H9 (cell line): ENCODE data around the gene SLC24A1. TPM values are rescaled to one million over a fixed set of nuclear protein-coding genes. Genes with fewer than 3 reads are reported as not detected.

Source experiments
- DNase-seq: peaks from one replicate; pipeline ENCODE4 v3.0.0-alpha.2; 2017
- H2AFZ ChIP-seq: one replicate; pipeline ENCODE4 v1.6.1; 2013; ENCODE audit warnings: mild to moderate bottlenecking, low read length, control low read depth, moderate library complexity
- H2AK5ac ChIP-seq: 2 replicates; pipeline ENCODE4 v1.6.1; 2013; ENCODE audit warnings: low read length, control low read depth, mixed read lengths; ENCODE audit not compliant: insufficient read length
- H2BK120ac ChIP-seq: one replicate; pipeline ENCODE4 v1.6.1; 2013; ENCODE audit warnings: low read depth, mild to moderate bottlenecking, low read length, control low read depth, inconsistent platforms; ENCODE audit not compliant: poor library complexity, severe bottlenecking
- H2BK12ac ChIP-seq: 2 replicates; pipeline ENCODE4 v1.6.1; 2013; ENCODE audit warnings: low read length, control low read depth, mixed read lengths, low read depth; ENCODE audit not compliant: insufficient read length
- H2BK15ac ChIP-seq: 2 replicates; pipeline ENCODE4 v1.6.1; 2013; ENCODE audit warnings: low read depth, low read length, control low read depth
- H2BK20ac ChIP-seq: one replicate; pipeline ENCODE4 v1.6.1; 2013; ENCODE audit warnings: low read depth, mild to moderate bottlenecking, low read length, control low read depth, inconsistent platforms; ENCODE audit not compliant: poor library complexity, severe bottlenecking
- H2BK5ac ChIP-seq: 2 replicates; pipeline ENCODE4 v1.6.1; 2013; ENCODE audit warnings: low read length, control low read depth, mixed read lengths; ENCODE audit not compliant: insufficient read length
- H3K14ac ChIP-seq: 2 replicates; pipeline ENCODE4 v1.6.1; 2013; ENCODE audit warnings: low read length, control low read depth; ENCODE audit not compliant: insufficient read depth
- H3K18ac ChIP-seq: 2 replicates; pipeline ENCODE4 v1.6.1; 2013; ENCODE audit warnings: low read depth, mild to moderate bottlenecking, mixed read lengths, low read length, control low read depth; ENCODE audit not compliant: insufficient read length
- H3K23ac ChIP-seq: 2 replicates; pipeline ENCODE4 v1.6.1; 2013; ENCODE audit warnings: low read length, control low read depth, mixed read lengths, low read depth; ENCODE audit not compliant: insufficient read length
- H3K23me2 ChIP-seq: 2 replicates; pipeline ENCODE4 v1.6.1; 2013; ENCODE audit warnings: low read depth, mild to moderate bottlenecking, mixed read lengths, low read length, control low read depth; ENCODE audit not compliant: insufficient read length, poor library complexity, severe bottlenecking
- H3K27ac ChIP-seq: 2 replicates; pipeline ENCODE4 v1.5.1; 2013; ENCODE audit warnings: low read length, control low read depth, mixed read lengths, low read depth; ENCODE audit not compliant: insufficient read length
- H3K27me3 ChIP-seq: 2 replicates; pipeline ENCODE4 v1.6.1; 2013; ENCODE audit warnings: low read length, control low read depth, inconsistent platforms; ENCODE audit not compliant: insufficient read depth
- H3K4ac ChIP-seq: 2 replicates; pipeline ENCODE4 v1.6.1; 2013; ENCODE audit warnings: low read depth, mild to moderate bottlenecking, control low read depth, inconsistent platforms, low read length, moderate library complexity
- H3K4me1 ChIP-seq: 2 replicates; pipeline ENCODE4 v1.6.1; 2013; ENCODE audit warnings: low read length, control low read depth, inconsistent platforms; ENCODE audit not compliant: insufficient read depth
- H3K4me2 ChIP-seq: 2 replicates; pipeline ENCODE4 v1.6.1; 2013; ENCODE audit warnings: low read length, control low read depth, mixed read lengths; ENCODE audit not compliant: insufficient read length, insufficient read depth
- H3K56ac ChIP-seq: 2 replicates; pipeline ENCODE4 v1.6.1; 2013; ENCODE audit warnings: low read depth, mild to moderate bottlenecking, mixed read lengths, low read length, control low read depth; ENCODE audit not compliant: insufficient read length
- H3K79me1 ChIP-seq: 2 replicates; pipeline ENCODE4 v1.6.1; 2013; ENCODE audit warnings: low read depth, mild to moderate bottlenecking, moderate library complexity, low read length, control low read depth, inconsistent platforms; ENCODE audit not compliant: insufficient read depth, poor library complexity, severe bottlenecking
- H3K79me2 ChIP-seq: 2 replicates; pipeline ENCODE4 v1.6.1; 2013; ENCODE audit warnings: low read length, control low read depth, inconsistent platforms; ENCODE audit not compliant: insufficient read depth
- H3K9ac ChIP-seq: 2 replicates; pipeline ENCODE4 v1.6.1; 2013; ENCODE audit warnings: low read length, control low read depth, mixed read lengths; ENCODE audit not compliant: insufficient read length; ENCODE audit errors: extremely low read depth
- H3K9me3 ChIP-seq: one replicate; pipeline ENCODE4 v1.6.1; 2013; ENCODE audit warnings: low read depth, low read length, inconsistent platforms; ENCODE audit not compliant: control insufficient read depth
- H3T11ph ChIP-seq: one replicate; pipeline ENCODE4 v1.6.1; 2013; ENCODE audit warnings: mild to moderate bottlenecking, low read length, control low read depth, inconsistent platforms
- H4K20me1 ChIP-seq: one replicate; pipeline ENCODE4 v1.6.1; 2013; ENCODE audit not compliant: control insufficient read depth, insufficient read length, insufficient read depth
- H4K5ac ChIP-seq: 2 replicates; pipeline ENCODE4 v1.6.1; 2013; ENCODE audit warnings: low read depth, mild to moderate bottlenecking, mixed read lengths, low read length, control low read depth; ENCODE audit not compliant: insufficient read length
- H4K8ac ChIP-seq: replicated peaks from 2 replicates; pipeline ENCODE4 v1.6.1; 2013; ENCODE audit warnings: low read length, control low read depth, mixed read lengths, low read depth; ENCODE audit not compliant: insufficient read length
- H4K91ac ChIP-seq: 2 replicates; pipeline ENCODE4 v1.6.1; 2013; ENCODE audit warnings: low read depth, mild to moderate bottlenecking, moderate library complexity, mixed read lengths, low read length, control low read depth; ENCODE audit not compliant: insufficient read length
- H3K27ac Mint-ChIP-seq, 3 experiments: 2 replicates in 2 of 3; 3 replicates in 1 of 3; pipeline ENCODE4 v1.8.0; 2020 to 2021; ENCODE audit warnings: mixed read lengths in 3 of 3, mild to moderate bottlenecking in 1 of 3, moderate library complexity in 1 of 3
- H3K27me3 Mint-ChIP-seq: 2 replicates; pipeline ENCODE4 v1.8.0; 2021; ENCODE audit warnings: low read depth, mild to moderate bottlenecking, moderate library complexity, mixed read lengths
- H3K36me3 Mint-ChIP-seq, 3 experiments: 2 replicates in 2 of 3; 3 replicates in 1 of 3; pipeline ENCODE4 v1.8.0; 2020 to 2021; ENCODE audit warnings: low read depth in 3 of 3, mixed read lengths in 3 of 3; ENCODE audit not compliant: insufficient read depth in 1 of 3
- H3K4me1 Mint-ChIP-seq, 2 experiments: 2 replicates each; pipeline ENCODE4 v1.8.0; 2020; ENCODE audit warnings: mixed read lengths in 2 of 2
- H3K4me3 Mint-ChIP-seq, 2 experiments: 2 replicates in 1 of 2; 3 replicates in 1 of 2; pipeline ENCODE4 v1.8.0; 2020 to 2021; ENCODE audit warnings: mild to moderate bottlenecking in 2 of 2, mixed read lengths in 2 of 2, moderate library complexity in 1 of 2
- H3K9me3 Mint-ChIP-seq, 2 experiments: 2 replicates in 1 of 2; 3 replicates in 1 of 2; pipeline ENCODE4 v1.8.0; 2020; ENCODE audit warnings: mild to moderate bottlenecking in 2 of 2, mixed read lengths in 2 of 2, moderate library complexity in 1 of 2
- WGBS: extraction: QIAGEN DNeasy Blood & Tissue Kit; methylation state at CpG from one replicate; pipeline ENCODE4 v1.1.7; 2013; ENCODE audit warnings: missing lambda C conversion rate, low lambda C conversion rate, mixed read lengths; ENCODE audit not compliant: insufficient read length; ENCODE audit errors: extremely low coverage; 5-methylcytosine and 5-hydroxymethylcytosine counted together
- total RNA-seq: library from RNA; stranded (reverse); gene quantifications from 2 replicates; pipeline ENCODE4 v1.2.1, GENCODE V29; 2021
- TF ChIP-seq, protein P1 (sequence below): fragments of 200-600 bp; sonication (generic); conservative IDR thresholded peaks from 3 replicates; pipeline ENCODE4 v1.8.0; 2021; ENCODE audit warnings: antibody characterized with exemption, mild to moderate bottlenecking

SLC24A1 gene
- total RNA-seq, 1 experiment from 2014 or later = 8.6 TPM

DNA sequence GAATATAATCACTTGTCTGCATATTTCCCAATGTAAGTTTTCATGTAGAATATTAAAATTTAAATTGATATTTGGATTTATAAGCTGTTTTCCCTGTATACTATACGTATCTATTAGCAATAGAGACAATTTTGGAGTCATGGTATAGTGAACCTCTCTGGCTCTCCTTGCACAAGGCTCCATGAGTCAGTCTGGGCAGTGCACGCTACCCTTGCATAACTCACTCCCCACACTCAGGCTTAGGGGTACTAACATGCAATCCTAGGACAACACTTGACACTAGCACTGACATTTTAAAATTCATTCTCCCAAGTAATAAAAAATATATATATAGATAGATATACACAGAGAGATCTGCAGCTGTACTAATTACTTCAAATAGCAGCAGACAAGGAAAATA is 39.2 kb downstream of the SLC24A1 start:
- H2AFZ ChIP-seq = no peak overlapping the region

More for the DNA sequence above, 39.2 kb downstream of the SLC24A1 start:
- Histone ChIP-seq H3K9ac (no peak overlapping the region), H2BK20ac (no peak overlapping the region), H3K27me3 (no peaks in the 10 kb centered on the region), H2BK120ac (no peak overlapping the region), H3K79me1 (no peaks in the 10 kb centered on the region), H3T11ph (no peak overlapping the region), H3K18ac (no peak overlapping the region), H3K23ac (no peak overlapping the region), H3K4me2 (no peak overlapping the region), H4K5ac (no peak overlapping the region), H2BK12ac (no peak overlapping the region), H2BK5ac (no peak overlapping the region), H4K20me1 (no peaks in the 10 kb centered on the region), H3K14ac (no peak overlapping the region), H4K8ac (no peak overlapping the region), H3K27ac (no peak overlapping the region), H3K4ac (no peak overlapping the region), H3K4me1 (no peaks in the 10 kb centered on the region), H3K56ac (no peak overlapping the region), H4K91ac (no peak overlapping the region), H2BK15ac (no peak overlapping the region), H3K9me3 (no peaks in the 10 kb centered on the region), H3K23me2 (no peaks in the 10 kb centered on the region), H3K79me2 (no peaks in the 10 kb centered on the region), H2AK5ac (no peak overlapping the region)
- WGBS = no CpG with 5 or more reads among the region's 2 CpGs
- Mint-ChIP-seq H3K4me3 (no peak overlapping the region), H3K27ac (no peak overlapping the region), H3K27me3 (no peaks in the 10 kb centered on the region), H3K4me1 (no peaks in the 10 kb centered on the region), H3K36me3 (no peaks in the 10 kb centered on the region), H3K9me3 (no peaks in the 10 kb centered on the region)
- TF ChIP-seq, protein P1, sequence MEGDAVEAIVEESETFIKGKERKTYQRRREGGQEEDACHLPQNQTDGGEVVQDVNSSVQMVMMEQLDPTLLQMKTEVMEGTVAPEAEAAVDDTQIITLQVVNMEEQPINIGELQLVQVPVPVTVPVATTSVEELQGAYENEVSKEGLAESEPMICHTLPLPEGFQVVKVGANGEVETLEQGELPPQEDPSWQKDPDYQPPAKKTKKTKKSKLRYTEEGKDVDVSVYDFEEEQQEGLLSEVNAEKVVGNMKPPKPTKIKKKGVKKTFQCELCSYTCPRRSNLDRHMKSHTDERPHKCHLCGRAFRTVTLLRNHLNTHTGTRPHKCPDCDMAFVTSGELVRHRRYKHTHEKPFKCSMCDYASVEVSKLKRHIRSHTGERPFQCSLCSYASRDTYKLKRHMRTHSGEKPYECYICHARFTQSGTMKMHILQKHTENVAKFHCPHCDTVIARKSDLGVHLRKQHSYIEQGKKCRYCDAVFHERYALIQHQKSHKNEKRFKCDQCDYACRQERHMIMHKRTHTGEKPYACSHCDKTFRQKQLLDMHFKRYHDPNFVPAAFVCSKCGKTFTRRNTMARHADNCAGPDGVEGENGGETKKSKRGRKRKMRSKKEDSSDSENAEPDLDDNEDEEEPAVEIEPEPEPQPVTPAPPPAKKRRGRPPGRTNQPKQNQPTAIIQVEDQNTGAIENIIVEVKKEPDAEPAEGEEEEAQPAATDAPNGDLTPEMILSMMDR = no peak
- DNase-seq = no peak
